Endodermal cell (in vitro differentiated cells): Measurements from ENCODE around the gene ZC3H10. TPM values are rescaled to one million over a fixed set of nuclear protein-coding genes. Genes with fewer than 3 reads are reported as not detected.

Experiments
- DNase-seq: peaks from one replicate; pipeline ENCODE4 v3.0.0-alpha.2; 2017
- H3K27ac ChIP-seq: 2 replicates; pipeline ENCODE4 v1.5.1; 2013; ENCODE audit warnings: mild to moderate bottlenecking, low read depth, low read length, moderate library complexity
- H3K27me3 ChIP-seq: 2 replicates; pipeline ENCODE4 v1.6.1; 2013; ENCODE audit warnings: mild to moderate bottlenecking, low read length, moderate library complexity; ENCODE audit not compliant: insufficient read depth, control insufficient read depth, poor library complexity, severe bottlenecking
- H3K36me3 ChIP-seq: 2 replicates; pipeline ENCODE4 v1.7.0; 2013; ENCODE audit warnings: mild to moderate bottlenecking, low read length, moderate library complexity; ENCODE audit not compliant: control insufficient read depth, insufficient read depth
- H3K4me1 ChIP-seq: one replicate; pipeline ENCODE4 v1.7.0; 2013; ENCODE audit warnings: low read length; ENCODE audit not compliant: control insufficient read depth, insufficient read depth
- H3K4me3 ChIP-seq: 2 replicates; pipeline ENCODE4 v1.5.1; 2013; ENCODE audit warnings: mild to moderate bottlenecking, low read length, moderate library complexity
- H3K9ac ChIP-seq: 2 replicates; pipeline ENCODE4 v1.6.1; 2013; ENCODE audit warnings: mild to moderate bottlenecking, low read length, moderate library complexity; ENCODE audit not compliant: poor library complexity, severe bottlenecking; ENCODE audit errors: extremely low read depth
- H3K9me3 ChIP-seq: 2 replicates; pipeline ENCODE4 v1.6.1; 2013; ENCODE audit warnings: mild to moderate bottlenecking, low read length, moderate library complexity; ENCODE audit not compliant: control insufficient read depth
- H3K27ac Mint-ChIP-seq: 2 replicates; pipeline ENCODE4 v1.8.0; 2020; ENCODE audit warnings: mixed read lengths
- H3K27me3 Mint-ChIP-seq: 2 replicates; pipeline ENCODE4 v1.8.0; 2021; ENCODE audit warnings: mild to moderate bottlenecking, mixed read lengths; ENCODE audit not compliant: insufficient read depth
- H3K36me3 Mint-ChIP-seq: 2 replicates; pipeline ENCODE4 v1.8.0; 2020; ENCODE audit warnings: low read depth, mixed read lengths
- H3K4me1 Mint-ChIP-seq: 2 replicates; pipeline ENCODE4 v1.8.0; 2020; ENCODE audit warnings: mixed read lengths
- H3K4me3 Mint-ChIP-seq: 2 replicates; pipeline ENCODE4 v1.8.0; 2020; ENCODE audit warnings: mild to moderate bottlenecking, moderate library complexity, mixed read lengths
- H3K9me3 Mint-ChIP-seq: 2 replicates; pipeline ENCODE4 v1.8.0; 2020; ENCODE audit warnings: mild to moderate bottlenecking, mixed read lengths
- WGBS, 2 experiments: methylation state at CpG; one replicate each; pipeline versions ENCODE4 v1.1.5 to v1.1.7; 2013; ENCODE audit warnings: missing lambda C conversion rate in 2 of 2, mixed read lengths in 1 of 2; ENCODE audit not compliant: insufficient coverage in 1 of 2, insufficient read length in 1 of 2; 5-methylcytosine and 5-hydroxymethylcytosine counted together
- total RNA-seq, 2 donors: library from RNA; stranded (reverse); fragmentation: NEBNext Ultra II Directional in 1 of 2; extraction: Animal tissue kit (Norgen Biotek cat#: 25700) in 1 of 2; gene quantifications; 2 replicates in 1 of 2; 3 replicates in 1 of 2; pipeline ENCODE4 v1.2.1, GENCODE V29; 2021
- TF ChIP-seq, protein P1 (sequence below): fragments of 200-600 bp; sonication (generic); conservative IDR thresholded peaks from 2 replicates; pipeline ENCODE4 v1.5.0; 2021; ENCODE audit warnings: antibody characterized with exemption, mild to moderate bottlenecking

Gene ZC3H10
- total RNA-seq, 2 donors from 2014 or later = 7.9 to 9.1 TPM

- Mint-ChIP-seq H3K9me3 (no peaks in the 10 kb centered on the region), H3K36me3 (peaks cover 60% of the 10 kb centered on the region), H3K27ac (peak overlapping the region; percentile 58), H3K4me3 (no peak overlapping the region), H3K27me3 (no peaks in the 10 kb centered on the region), H3K4me1 (peaks cover 5% of the 10 kb centered on the region)
- no peak for DNase-seq
- no peak overlapping the region for H3K9ac ChIP-seq
- WGBS, 2 experiments = 62 to 79% methylated on average over 3 to 6 of the region's 6 CpGs
- H3K9me3 ChIP-seq = no peaks in the 10 kb centered on the region
- H3K27me3 ChIP-seq = no peaks in the 10 kb centered on the region
- H3K27ac ChIP-seq = no peak overlapping the region
- no peaks in the 10 kb centered on the region for H3K4me1 ChIP-seq
- TF ChIP-seq, protein P1, sequence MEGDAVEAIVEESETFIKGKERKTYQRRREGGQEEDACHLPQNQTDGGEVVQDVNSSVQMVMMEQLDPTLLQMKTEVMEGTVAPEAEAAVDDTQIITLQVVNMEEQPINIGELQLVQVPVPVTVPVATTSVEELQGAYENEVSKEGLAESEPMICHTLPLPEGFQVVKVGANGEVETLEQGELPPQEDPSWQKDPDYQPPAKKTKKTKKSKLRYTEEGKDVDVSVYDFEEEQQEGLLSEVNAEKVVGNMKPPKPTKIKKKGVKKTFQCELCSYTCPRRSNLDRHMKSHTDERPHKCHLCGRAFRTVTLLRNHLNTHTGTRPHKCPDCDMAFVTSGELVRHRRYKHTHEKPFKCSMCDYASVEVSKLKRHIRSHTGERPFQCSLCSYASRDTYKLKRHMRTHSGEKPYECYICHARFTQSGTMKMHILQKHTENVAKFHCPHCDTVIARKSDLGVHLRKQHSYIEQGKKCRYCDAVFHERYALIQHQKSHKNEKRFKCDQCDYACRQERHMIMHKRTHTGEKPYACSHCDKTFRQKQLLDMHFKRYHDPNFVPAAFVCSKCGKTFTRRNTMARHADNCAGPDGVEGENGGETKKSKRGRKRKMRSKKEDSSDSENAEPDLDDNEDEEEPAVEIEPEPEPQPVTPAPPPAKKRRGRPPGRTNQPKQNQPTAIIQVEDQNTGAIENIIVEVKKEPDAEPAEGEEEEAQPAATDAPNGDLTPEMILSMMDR = no peak
- peaks cover 22% of the 10 kb centered on the region for H3K36me3 ChIP-seq
- H3K4me3 ChIP-seq = no peak overlapping the region
Observed at GRCh38 chr12:56086608-56087007, 31.5 kb upstream of the ZC3H10 start.

DNA sequence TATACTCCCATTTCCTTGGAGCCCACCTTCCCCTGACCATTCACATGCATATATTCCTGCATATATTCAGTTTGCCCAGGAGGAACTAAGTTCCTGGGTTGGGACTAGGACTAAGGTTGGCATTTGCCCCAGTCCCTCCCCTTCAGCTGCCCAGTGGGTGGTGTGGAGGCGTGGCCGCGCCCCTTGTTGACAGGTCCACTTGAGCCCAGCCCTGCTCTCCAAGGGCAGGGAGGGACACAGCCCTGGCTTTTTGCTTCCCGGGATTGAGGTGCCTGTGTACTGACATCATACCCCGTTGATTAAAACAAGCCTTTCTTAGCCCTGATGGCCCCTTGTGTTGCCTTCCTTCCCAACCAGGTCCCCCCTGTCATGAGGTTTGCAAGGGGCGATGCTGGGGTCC is 30.8 kb upstream of the ZC3H10 start:
- Mint-ChIP-seq H3K36me3 (peaks cover 63% of the 10 kb centered on the region), H3K27ac (no peak overlapping the region), H3K4me1 (no peaks in the 10 kb centered on the region), H3K27me3 (no peaks in the 10 kb centered on the region), H3K9me3 (no peaks in the 10 kb centered on the region), H3K4me3 (no peak overlapping the region)
- Histone ChIP-seq H3K27me3 (no peaks in the 10 kb centered on the region), H3K4me1 (no peaks in the 10 kb centered on the region), H3K4me3 (no peak overlapping the region), H3K36me3 (peaks cover 22% of the 10 kb centered on the region), H3K9me3 (no peaks in the 10 kb centered on the region), H3K9ac (no peak overlapping the region), H3K27ac (no peak overlapping the region)
- DNase-seq = no peak
- TF ChIP-seq, protein P1 = no peak
- WGBS, 2 experiments = 92 to 96% methylated on average over 4 to 6 of the region's 6 CpGs

GRCh38 chr12:56097738-56098137 is 20.3 kb upstream of the ZC3H10 start:
- H3K27ac ChIP-seq = no peak overlapping the region
- H3K9me3 ChIP-seq = no peaks in the 10 kb centered on the region
- H3K9ac ChIP-seq = no peak overlapping the region
- WGBS, 2 experiments = 98 to 100% methylated on average over 3 to 6 of the region's 6 CpGs
- Mint-ChIP-seq H3K9me3 (no peaks in the 10 kb centered on the region), H3K27me3 (no peaks in the 10 kb centered on the region), H3K4me3 (no peak overlapping the region), H3K27ac (peak overlapping the region; percentile 45), H3K4me1 (no peaks in the 10 kb centered on the region), H3K36me3 (peaks cover 79% of the 10 kb centered on the region)
- H3K4me3 ChIP-seq = no peak overlapping the region
- H3K4me1 ChIP-seq = no peaks in the 10 kb centered on the region
- no peaks in the 10 kb centered on the region for H3K27me3 ChIP-seq
- peaks cover 27% of the 10 kb centered on the region for H3K36me3 ChIP-seq
- TF ChIP-seq, protein P1 = no peak
- DNase-seq = no peak
